Spleen (tissue), 7 donors: ENCODE results near the gene ZNF335.

Source experiments
- POLR2A ChIP-seq, 3 donors: fragments of 450-650 bp; IDR thresholded peaks; one replicate each; pipeline ENCODE4 v1.5.1; 2017; ENCODE audit warnings: antibody characterized with exemption in 3 of 3, mild to moderate bottlenecking in 1 of 3
- POLR2AphosphoS5 ChIP-seq, 3 donors: sonication (generic); formaldehyde crosslinking; IDR thresholded peaks; one replicate each; pipeline ENCODE4 v1.5.1; 2017; ENCODE audit warnings: antibody characterized with exemption in 3 of 3
- TF ChIP-seq, protein P1 (sequence below), 11 experiments: fragments of 200-600 bp in 7 of 11; fragments of 450-650 bp in 4 of 11; sonication (generic) in 4 of 11; IDR thresholded peaks in 8 of 11; conservative IDR thresholded peaks in 3 of 11; 1 replicate in 7 of 11; 2 replicates in 4 of 11; pipeline versions ENCODE4 v1.4.0 to v1.8.0; 2016 to 2021; ENCODE audit warnings: antibody characterized with exemption in 11 of 11, inconsistent platforms in 4 of 11, mild to moderate bottlenecking in 1 of 11
- donor health status: DM: no; HTN: no; CAD: no; lungs with moderate emphysema.
- donor health status: DM: no; HTN: no; CAD: no.
- donor health status: DM: no; HTN: no; CAD: no.

GRCh38 chr20:46010491-46011391 is 38.7 kb upstream of the ZNF335 start:
- TF ChIP-seq, protein P1, sequence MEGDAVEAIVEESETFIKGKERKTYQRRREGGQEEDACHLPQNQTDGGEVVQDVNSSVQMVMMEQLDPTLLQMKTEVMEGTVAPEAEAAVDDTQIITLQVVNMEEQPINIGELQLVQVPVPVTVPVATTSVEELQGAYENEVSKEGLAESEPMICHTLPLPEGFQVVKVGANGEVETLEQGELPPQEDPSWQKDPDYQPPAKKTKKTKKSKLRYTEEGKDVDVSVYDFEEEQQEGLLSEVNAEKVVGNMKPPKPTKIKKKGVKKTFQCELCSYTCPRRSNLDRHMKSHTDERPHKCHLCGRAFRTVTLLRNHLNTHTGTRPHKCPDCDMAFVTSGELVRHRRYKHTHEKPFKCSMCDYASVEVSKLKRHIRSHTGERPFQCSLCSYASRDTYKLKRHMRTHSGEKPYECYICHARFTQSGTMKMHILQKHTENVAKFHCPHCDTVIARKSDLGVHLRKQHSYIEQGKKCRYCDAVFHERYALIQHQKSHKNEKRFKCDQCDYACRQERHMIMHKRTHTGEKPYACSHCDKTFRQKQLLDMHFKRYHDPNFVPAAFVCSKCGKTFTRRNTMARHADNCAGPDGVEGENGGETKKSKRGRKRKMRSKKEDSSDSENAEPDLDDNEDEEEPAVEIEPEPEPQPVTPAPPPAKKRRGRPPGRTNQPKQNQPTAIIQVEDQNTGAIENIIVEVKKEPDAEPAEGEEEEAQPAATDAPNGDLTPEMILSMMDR (IDR thresholded peaks at IDR 0.05 in 8 of 11, conservative IDR thresholded peaks at IDR 0.05 in 3 of 11): no peak
- TF ChIP-seq POLR2AphosphoS5 (IDR thresholded peaks at IDR 0.05): peak in 1 of 3 donors; percentile 53
- TF ChIP-seq POLR2A (IDR thresholded peaks at IDR 0.05): no peak
